K562 (cell line): ENCODE measurements around the gene HACD1. TPM values are rescaled to one million over a fixed set of nuclear protein-coding genes. Genes with fewer than 3 reads are reported as not detected.

Experiments
- ATAC-seq: fragments of 200-7000 bp; cut with Tn5 transposase; 3 replicates; pipeline ENCODE4 v1.9.1; 2020; ENCODE audit warnings: moderate library complexity
- BruUV-seq: library from RNA; stranded (reverse); fragments of 400-500 nt; replicated peaks from 2 replicates; lab custom pipeline; 2021; lab: Mats Ljungman, UMichigan
- CTCF ChIA-PET: fragments of 300-600 bp; formaldehyde crosslinking; extraction: SDS; loops from one replicate; lab custom pipeline; 2021; ENCODE audit warnings: low intra/inter-chr PET ratio; lab: Yijun Ruan, JAX
- POLR2A ChIA-PET: fragments of 300-600, 350-650 bp; sonication (Branson Sonifier 250); formaldehyde crosslinking; extraction: SDS; loops from one replicate; lab custom pipeline; 2021; ENCODE audit warnings: antibody characterized with exemption, inconsistent platforms; lab: Yijun Ruan, JAX
- DNase-seq, 4 experiments: peaks; one replicate each; pipeline versions ENCODE4 v3.0.0 to v3.0.0-alpha.2; 2011 to 2018; ENCODE audit warnings: low spot score in 3 of 4, mixed read lengths in 3 of 4; ENCODE audit errors: extremely low read depth in 1 of 4
- FAIRE-seq: peaks from 2 replicates; lab custom pipeline; 2011; peaks lifted over from hg19 to GRCh38; lab: Jason Lieb, UNC
- H2AFZ ChIP-seq: 2 replicates; pipeline ENCODE4 v1.6.0; 2011; ENCODE audit warnings: low read depth, low read length, control low read depth, inconsistent platforms
- H3K27ac ChIP-seq: fragments of 200-600 bp; 3 replicates; pipeline ENCODE4 v1.8.0; 2011; ENCODE audit warnings: low read depth, mild to moderate bottlenecking, control low read depth, inconsistent platforms, low read length, moderate library complexity, mixed read lengths; ENCODE audit errors: extremely low read depth
- H3K27me3 ChIP-seq, 2 experiments: fragments of 300-600 bp in 1 of 2; 2 replicates in 1 of 2; 3 replicates in 1 of 2; pipeline versions ENCODE4 v1.6.0 to v1.8.0; 2011; ENCODE audit warnings: inconsistent platforms in 2 of 2, low read length in 2 of 2, mild to moderate bottlenecking in 1 of 2, mixed read lengths in 1 of 2, moderate library complexity in 1 of 2; ENCODE audit not compliant: control insufficient read depth in 2 of 2, insufficient read depth in 2 of 2
- H3K36me3 ChIP-seq: fragments of 300-600 bp; 3 replicates; pipeline ENCODE4 v1.8.0; 2011; ENCODE audit warnings: mild to moderate bottlenecking, low read length, inconsistent platforms; ENCODE audit not compliant: control insufficient read depth, insufficient read depth
- H3K4me1 ChIP-seq, 2 experiments: fragments of 200-600 bp in 1 of 2; replicated peaks in 1 of 2; 2 replicates in 1 of 2; 3 replicates in 1 of 2; pipeline versions ENCODE4 v1.5.1 to v1.8.0; 2011; ENCODE audit warnings: inconsistent platforms in 2 of 2, low read length in 2 of 2, mild to moderate bottlenecking in 1 of 2, mixed read lengths in 1 of 2, moderate library complexity in 1 of 2; ENCODE audit not compliant: control insufficient read depth in 2 of 2, insufficient read depth in 2 of 2
- H3K4me2 ChIP-seq: 2 replicates; pipeline ENCODE4 v1.6.1; 2011; ENCODE audit warnings: low read length, control low read depth, inconsistent platforms, mixed read lengths; ENCODE audit not compliant: insufficient read depth
- H3K4me3 ChIP-seq: fragments of 200-600 bp; sonication (generic), shearing (Covaris generic); 2 replicates; pipeline ENCODE4 v1.5.1; 2016; ENCODE audit warnings: control low read depth, inconsistent platforms
- H3K79me2 ChIP-seq: fragments of 200-600 bp; 3 replicates; pipeline ENCODE4 v1.8.0; 2011; ENCODE audit warnings: low read length, inconsistent platforms; ENCODE audit not compliant: control insufficient read depth, insufficient read depth
- H3K9ac ChIP-seq, 2 experiments: 2 replicates each; pipeline versions ENCODE4 v1.6.0 to v1.6.1; 2011; ENCODE audit warnings: low read depth in 2 of 2, low read length in 2 of 2, control low read depth in 1 of 2, inconsistent platforms in 1 of 2, mild to moderate bottlenecking in 1 of 2, mixed read lengths in 1 of 2; ENCODE audit not compliant: insufficient read depth in 1 of 2
- H3K9me1 ChIP-seq: one replicate; pipeline ENCODE4 v1.6.0; 2011; ENCODE audit warnings: inconsistent platforms, mild to moderate bottlenecking, low read length, moderate library complexity; ENCODE audit not compliant: control insufficient read depth, insufficient read depth
- H3K9me3 ChIP-seq: replicated peaks from 2 replicates; pipeline ENCODE4 v1.5.1; 2011; ENCODE audit warnings: low read depth, low read length, inconsistent platforms; ENCODE audit not compliant: control insufficient read depth, insufficient read depth
- H4K20me1 ChIP-seq: replicated peaks from 2 replicates; pipeline ENCODE4 v1.6.1; 2011; ENCODE audit warnings: low read length, inconsistent platforms, mixed read lengths; ENCODE audit not compliant: control insufficient read depth, insufficient read depth
- HMGN3 ChIP-seq: IDR thresholded peaks from 2 replicates; pipeline ENCODE4 v1.6.1; 2011; ENCODE audit warnings: borderline replicate concordance, low read depth, mild to moderate bottlenecking, mixed read lengths, low read length; ENCODE audit not compliant: insufficient read length; ENCODE audit errors: extremely low read depth
- JUNB ChIP-seq: fragments of 450-650 bp; formaldehyde crosslinking; conservative IDR thresholded peaks from 2 replicates; pipeline ENCODE4 v1.4.0; 2020; ENCODE audit warnings: mild to moderate bottlenecking
- KDM1A ChIP-seq, 2 experiments: fragments of 450-650 bp; IDR thresholded peaks; 2 replicates each; pipeline ENCODE4 v1.6.1; 2016; ENCODE audit warnings: mild to moderate bottlenecking in 2 of 2
- KLF16 ChIP-seq: IDR thresholded peaks from 2 replicates; pipeline ENCODE4 v1.6.1; 2016; ENCODE audit warnings: antibody characterized with exemption
- MAFF ChIP-seq: IDR thresholded peaks from 2 replicates; pipeline ENCODE4 v1.6.1; 2012; ENCODE audit warnings: low read length, improper control_type of control experiment
- NCOA4 ChIP-seq: fragments of 450-650 bp; IDR thresholded peaks from 2 replicates; pipeline ENCODE4 v1.6.1; 2018; ENCODE audit warnings: mild to moderate bottlenecking; ENCODE audit not compliant: partially characterized antibody
- NCOR1 ChIP-seq: fragments of 450-650 bp; IDR thresholded peaks from 2 replicates; pipeline ENCODE4 v1.6.1; 2016; ENCODE audit warnings: mild to moderate bottlenecking, moderate library complexity
- NEUROD1 ChIP-seq: fragments of 150-350 bp; IDR thresholded peaks from 2 replicates; pipeline ENCODE4 v1.6.1; 2014; ENCODE audit warnings: borderline replicate concordance, low read length, low read depth; ENCODE audit not compliant: partially characterized antibody
- NR4A1 ChIP-seq, 2 experiments: fragments of 250-450 bp in 1 of 2; fragments of 450-650 bp in 1 of 2; sonication (Bioruptor Pico) in 1 of 2; IDR thresholded peaks; 2 replicates each; pipeline versions ENCODE4 v1.4.0 to v1.6.1; 2016 to 2020; ENCODE audit warnings: mild to moderate bottlenecking in 2 of 2, missing compliant biosample characterization in 1 of 2, missing genetic modification characterization in 1 of 2, moderate library complexity in 1 of 2
- PYGO2 ChIP-seq: fragments of 450-650 bp; IDR thresholded peaks from 2 replicates; pipeline ENCODE4 v1.6.1; 2016; ENCODE audit warnings: mild to moderate bottlenecking, missing genetic modification characterization, moderate library complexity, missing compliant biosample characterization
- ZNF717 ChIP-seq: fragments of 250-450 bp; sonication (Bioruptor Pico); IDR thresholded peaks from 2 replicates; pipeline ENCODE4 v1.5.0; 2021
- WGBS: fragments of 100-300 bp; shearing (Covaris generic); methylation state at CpG from one replicate; pipeline ENCODE4 v1.1.6; 2016; ENCODE audit warnings: low coverage, mixed read lengths; ENCODE audit not compliant: insufficient coverage; ENCODE audit errors: missing lambda C conversion rate; 5-methylcytosine and 5-hydroxymethylcytosine counted together
- in situ Hi-C: fragments of 300-500 bp; cut with MboI; formaldehyde crosslinking; loops from 4 replicates; pipeline ENCODE4 v1.15.0; 2018; ENCODE audit warnings: inconsistent platforms, mixed read lengths
- intact Hi-C: fragments of 100-400 bp; cut with micrococcal nuclease; formaldehyde crosslinking; loops from 2 replicates; pipeline ENCODE4 v1.14.2; 2022
- polyA plus RNA-seq, 8 experiments: library from polyadenylated mRNA; depleted of rRNA in 4 of 8; stranded (reverse) in 5 of 8; unstranded in 3 of 8; fragments of >200 nt; fragmentation: Nextera tagmentation in 2 of 8; fragmentation: Illumina TruSeq in 1 of 8; extraction: Ambion mirVana in 2 of 8; extraction: Trizol in 1 of 8; gene quantifications; 2 replicates each; pipeline versions ENCODE4 v1.2.1 to v1.2.3, GENCODE V29; 2011 to 2014; ENCODE audit warnings: inconsistent platforms in 1 of 8, missing spikeins in 1 of 8
- total RNA-seq, 7 experiments: library from RNA; depleted of rRNA in 6 of 7; stranded (reverse); fragments of >200 nt in 6 of 7; fragmentation: Illumina TruSeq in 2 of 7; extraction: Trizol in 2 of 7; gene quantifications; 2 replicates each; pipeline versions ENCODE4 v1.2.1 to v1.2.3, GENCODE V29; 2011 to 2021; ENCODE audit warnings: low replicate concordance in 1 of 7
- TF ChIP-seq, protein P1 (sequence below): sonication (generic); formaldehyde crosslinking; IDR thresholded peaks from 2 replicates; pipeline ENCODE4 v1.8.0; 2022; ENCODE audit warnings: mild to moderate bottlenecking, missing genetic modification reagents
- TF ChIP-seq, protein P2 (sequence below): sonication (generic); formaldehyde crosslinking; IDR thresholded peaks from 2 replicates; pipeline ENCODE4 v1.9.0; 2022; ENCODE audit warnings: mild to moderate bottlenecking, missing genetic modification reagents
- TF ChIP-seq, protein P3 (sequence below): sonication (generic); formaldehyde crosslinking; IDR thresholded peaks from 2 replicates; pipeline ENCODE4 v1.8.0; 2022; ENCODE audit warnings: mild to moderate bottlenecking, missing genetic modification reagents, borderline replicate concordance
- TF ChIP-seq, protein P4 (sequence below): fragments of 450-650 bp; formaldehyde crosslinking; IDR thresholded peaks from 2 replicates; pipeline ENCODE4 v1.4.0; 2020; ENCODE audit warnings: mild to moderate bottlenecking, moderate library complexity

Gene HACD1
- total and polyA plus RNA-seq, 9 of the 15 experiments (the other 6 are each of a cell fraction or from before 2014, with no cell fraction given): 0.99 to 4.5 (median 2.4) TPM

DNA sequence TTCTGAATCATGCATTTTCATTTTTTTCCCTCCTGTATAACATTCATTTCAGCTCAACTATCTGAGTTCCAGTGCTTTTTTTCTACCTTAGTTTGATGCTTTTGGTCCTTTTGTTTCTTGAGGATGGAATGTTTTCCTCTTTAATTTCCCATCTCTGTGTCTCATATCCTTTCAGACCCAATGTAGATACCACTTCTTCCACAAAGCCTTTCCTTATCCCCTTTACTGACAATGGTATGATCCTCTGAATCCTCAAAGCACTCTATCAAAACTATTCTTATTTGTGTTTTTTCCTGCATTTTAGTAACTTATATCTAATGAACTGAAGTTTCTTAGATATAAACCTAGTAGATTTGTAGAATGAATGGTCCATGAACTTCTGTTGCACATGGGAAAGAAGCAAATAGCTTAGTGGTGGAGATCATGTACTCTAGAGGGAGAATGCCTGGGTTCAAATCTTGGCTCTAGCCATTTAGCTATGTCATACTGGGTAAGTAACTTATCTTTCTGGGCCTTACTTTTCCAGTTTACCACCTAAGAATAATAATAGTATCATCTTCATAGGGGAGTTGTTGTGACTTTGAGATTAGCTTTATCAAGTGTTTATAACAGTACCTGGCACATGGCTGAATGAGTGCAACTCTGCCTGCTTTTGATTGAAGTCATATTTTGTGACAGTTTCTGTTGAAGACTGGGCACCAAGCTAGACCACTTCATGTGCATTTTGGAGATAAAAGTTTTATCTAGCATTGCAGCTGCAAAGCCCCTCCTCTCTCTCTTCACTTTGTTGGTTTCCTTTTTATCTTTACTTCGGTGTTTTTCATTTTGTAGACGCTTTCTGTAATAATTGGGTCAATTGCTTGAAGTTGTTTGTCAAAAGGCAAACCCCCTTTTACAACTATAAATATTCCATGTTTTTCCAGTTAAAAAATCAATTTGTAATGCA is 45.3 kb upstream of the HACD1 start:
- peaks cover 20% of the 10 kb centered on the region for H3K36me3 ChIP-seq
- H3K27me3 ChIP-seq: no peaks in the 10 kb centered on the region
- WGBS: 0% methylated on average over 2 of the region's 2 CpGs
- BruUV-seq: TSS peak; percentile 20
- no peaks in the 10 kb centered on the region for H3K9me3 ChIP-seq
- DNase-seq (peak in 3 of 4 experiments; percentile 23 to 95 (median 76)), FAIRE-seq (peak; percentile 94), ATAC-seq (peak; percentile 85)
- H3K9ac ChIP-seq: peak overlapping the region in 1 of 2 experiments; percentile 68; a peak in 2 of 4 replicates
- intact Hi-C loops: loop anchor here (2.0 kb wide), 1 partner anchor 18 kb away; the partner anchor contains the start of gene STAM
- peak overlapping the region; percentile 63 for H3K27ac ChIP-seq
- H3K4me2 ChIP-seq: peak overlapping the region; percentile 42; the same call in 1 of the 2 replicates
- peaks cover 89% of the 10 kb centered on the region for H3K79me2 ChIP-seq
- POLR2A ChIA-PET: interaction anchor here (0.6 to 1.8 kb wide), 8 partner anchors 11 to 276 kb away, joined by 3 to 8 read pairs (median 3); partner anchors contain the start of gene STAM
- H3K9me1 ChIP-seq: no peaks in the 10 kb centered on the region
- H2AFZ ChIP-seq: no peak overlapping the region
- H3K4me1 ChIP-seq: peaks cover 8 to 59% of the 10 kb centered on the region in 2 experiments
- H3K4me3 ChIP-seq: no peak overlapping the region
- no peaks in the 10 kb centered on the region; the same call in 1 of the 2 replicates for H4K20me1 ChIP-seq
- in situ Hi-C loops: no loop called here
- CTCF ChIA-PET: no interaction called here
- TF ChIP-seq ZNF717 (CRISPR knock-in tag) (no peak), NCOR1 (peak; percentile 100), NR4A1 (CRISPR knock-in tag; IDR thresholded peaks at IDR 0.05) (no peak), NR4A1 (tag; IDR thresholded peaks at IDR 0.05) (peak; percentile 95), HMGN3 (peak; percentile 96), KLF16 (peak; percentile 98), NEUROD1 (peak; percentile 82), MAFF (peak; percentile 52; the same call in 1 of the 2 replicates), NCOA4 (peak; percentile 61), KDM1A (IDR thresholded peaks at IDR 0.05) (peak; percentile 95 to 96), PYGO2 (tag) (peak; percentile 82), JUNB (no peak)
- TF ChIP-seq, protein P1, sequence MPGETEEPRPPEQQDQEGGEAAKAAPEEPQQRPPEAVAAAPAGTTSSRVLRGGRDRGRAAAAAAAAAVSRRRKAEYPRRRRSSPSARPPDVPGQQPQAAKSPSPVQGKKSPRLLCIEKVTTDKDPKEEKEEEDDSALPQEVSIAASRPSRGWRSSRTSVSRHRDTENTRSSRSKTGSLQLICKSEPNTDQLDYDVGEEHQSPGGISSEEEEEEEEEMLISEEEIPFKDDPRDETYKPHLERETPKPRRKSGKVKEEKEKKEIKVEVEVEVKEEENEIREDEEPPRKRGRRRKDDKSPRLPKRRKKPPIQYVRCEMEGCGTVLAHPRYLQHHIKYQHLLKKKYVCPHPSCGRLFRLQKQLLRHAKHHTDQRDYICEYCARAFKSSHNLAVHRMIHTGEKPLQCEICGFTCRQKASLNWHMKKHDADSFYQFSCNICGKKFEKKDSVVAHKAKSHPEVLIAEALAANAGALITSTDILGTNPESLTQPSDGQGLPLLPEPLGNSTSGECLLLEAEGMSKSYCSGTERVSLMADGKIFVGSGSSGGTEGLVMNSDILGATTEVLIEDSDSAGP (CRISPR knock-in tag): no peak
- TF ChIP-seq, protein P2, sequence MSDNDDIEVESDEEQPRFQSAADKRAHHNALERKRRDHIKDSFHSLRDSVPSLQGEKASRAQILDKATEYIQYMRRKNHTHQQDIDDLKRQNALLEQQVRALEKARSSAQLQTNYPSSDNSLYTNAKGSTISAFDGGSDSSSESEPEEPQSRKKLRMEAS: no peak
- TF ChIP-seq, protein P3, sequence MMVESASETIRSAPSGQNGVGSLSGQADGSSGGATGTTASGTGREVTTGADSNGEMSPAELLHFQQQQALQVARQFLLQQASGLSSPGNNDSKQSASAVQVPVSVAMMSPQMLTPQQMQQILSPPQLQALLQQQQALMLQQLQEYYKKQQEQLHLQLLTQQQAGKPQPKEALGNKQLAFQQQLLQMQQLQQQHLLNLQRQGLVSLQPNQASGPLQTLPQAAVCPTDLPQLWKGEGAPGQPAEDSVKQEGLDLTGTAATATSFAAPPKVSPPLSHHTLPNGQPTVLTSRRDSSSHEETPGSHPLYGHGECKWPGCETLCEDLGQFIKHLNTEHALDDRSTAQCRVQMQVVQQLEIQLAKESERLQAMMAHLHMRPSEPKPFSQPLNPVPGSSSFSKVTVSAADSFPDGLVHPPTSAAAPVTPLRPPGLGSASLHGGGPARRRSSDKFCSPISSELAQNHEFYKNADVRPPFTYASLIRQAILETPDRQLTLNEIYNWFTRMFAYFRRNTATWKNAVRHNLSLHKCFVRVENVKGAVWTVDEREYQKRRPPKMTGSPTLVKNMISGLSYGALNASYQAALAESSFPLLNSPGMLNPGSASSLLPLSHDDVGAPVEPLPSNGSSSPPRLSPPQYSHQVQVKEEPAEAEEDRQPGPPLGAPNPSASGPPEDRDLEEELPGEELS (CRISPR knock-in tag): no peak
- TF ChIP-seq, protein P4, sequence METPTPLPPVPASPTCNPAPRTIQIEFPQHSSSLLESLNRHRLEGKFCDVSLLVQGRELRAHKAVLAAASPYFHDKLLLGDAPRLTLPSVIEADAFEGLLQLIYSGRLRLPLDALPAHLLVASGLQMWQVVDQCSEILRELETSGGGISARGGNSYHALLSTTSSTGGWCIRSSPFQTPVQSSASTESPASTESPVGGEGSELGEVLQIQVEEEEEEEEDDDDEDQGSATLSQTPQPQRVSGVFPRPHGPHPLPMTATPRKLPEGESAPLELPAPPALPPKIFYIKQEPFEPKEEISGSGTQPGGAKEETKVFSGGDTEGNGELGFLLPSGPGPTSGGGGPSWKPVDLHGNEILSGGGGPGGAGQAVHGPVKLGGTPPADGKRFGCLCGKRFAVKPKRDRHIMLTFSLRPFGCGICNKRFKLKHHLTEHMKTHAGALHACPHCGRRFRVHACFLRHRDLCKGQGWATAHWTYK (CRISPR knock-in tag): 0 out of 2 replicates have a peak, but pooled peaks have one; percentile 86
